ENCODE results near the gene RAMP3. TPM values are rescaled to one million over a fixed set of nuclear protein-coding genes. Genes with fewer than 3 reads are reported as not detected.
"Not testable (repeated sequence)": the region's sequence is repeated elsewhere in the genome, so short reads cannot be mapped to it uniquely, and the experiment has no call there.

The RAMP3 gene
- total RNA-seq: 10 to 100 TPM in 3 of 4 donors, 1 to 10 TPM in 1; 9.9 to 17.6 (median 14.5) TPM
- 10 to 100 TPM; 14.0 to 18.0 (median 16.3) TPM for polyA plus RNA-seq
- long read RNA-seq, donor 1, transcript RAMP3-201 (3 exons, 1,323 nt): major isoform, 17 of 21 reads
- long read RNA-seq, donor 1, partial matches to known transcripts: 0 of 21 reads
- long read RNA-seq, donor 1, other reads (novel, unspliced or antisense): 4 of 21 reads
- long read RNA-seq, donor 2, transcript RAMP3-201 (3 exons, 1,323 nt): major isoform, 20 of 24 reads
- long read RNA-seq, donor 2, partial matches to known transcripts: 2 of 24 reads
- long read RNA-seq, donor 2, other reads (novel, unspliced or antisense): 2 of 24 reads

DNA sequence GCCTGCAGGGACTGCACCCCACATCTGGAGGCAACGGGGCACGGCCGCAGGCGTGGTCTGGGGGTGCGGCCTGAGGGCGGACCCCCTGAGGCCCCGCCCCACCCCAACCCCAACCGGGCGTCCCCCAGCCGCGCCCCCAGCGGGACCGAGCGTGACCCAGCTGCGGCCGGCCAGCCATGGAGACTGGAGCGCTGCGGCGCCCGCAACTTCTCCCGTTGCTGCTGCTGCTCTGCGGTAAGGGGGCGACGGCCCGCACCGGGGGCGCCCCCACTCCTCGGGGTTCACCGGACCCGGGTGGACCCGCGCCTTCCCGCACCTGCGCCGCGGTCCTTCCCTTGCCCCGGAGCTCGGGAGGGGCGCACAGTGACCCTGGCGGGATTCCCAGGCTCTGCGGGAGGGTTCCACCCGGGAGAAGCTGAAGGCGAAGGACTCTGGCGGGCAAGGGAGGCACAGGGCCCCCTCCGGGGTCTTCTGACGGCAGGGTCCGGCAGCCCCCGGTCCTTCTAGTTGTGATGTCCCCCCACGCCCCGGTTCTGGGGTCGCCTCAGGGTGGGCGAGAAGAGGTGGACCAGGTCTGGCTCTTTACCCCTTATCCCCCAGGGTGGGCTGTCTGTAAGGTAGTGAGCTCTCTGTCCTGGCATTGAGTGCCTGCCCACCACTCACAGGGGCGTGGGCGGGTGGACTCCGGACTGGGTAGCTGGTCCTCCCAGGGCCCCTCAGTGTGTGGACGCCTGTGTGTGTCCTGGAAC lies at the start of gene RAMP3:
RAMP3 (plus strand) TSS at position 139 of the 749 bp plus-strand sequence; CDS start at position 177, 38 bp downstream.
- TF ChIP-seq, protein P1, sequence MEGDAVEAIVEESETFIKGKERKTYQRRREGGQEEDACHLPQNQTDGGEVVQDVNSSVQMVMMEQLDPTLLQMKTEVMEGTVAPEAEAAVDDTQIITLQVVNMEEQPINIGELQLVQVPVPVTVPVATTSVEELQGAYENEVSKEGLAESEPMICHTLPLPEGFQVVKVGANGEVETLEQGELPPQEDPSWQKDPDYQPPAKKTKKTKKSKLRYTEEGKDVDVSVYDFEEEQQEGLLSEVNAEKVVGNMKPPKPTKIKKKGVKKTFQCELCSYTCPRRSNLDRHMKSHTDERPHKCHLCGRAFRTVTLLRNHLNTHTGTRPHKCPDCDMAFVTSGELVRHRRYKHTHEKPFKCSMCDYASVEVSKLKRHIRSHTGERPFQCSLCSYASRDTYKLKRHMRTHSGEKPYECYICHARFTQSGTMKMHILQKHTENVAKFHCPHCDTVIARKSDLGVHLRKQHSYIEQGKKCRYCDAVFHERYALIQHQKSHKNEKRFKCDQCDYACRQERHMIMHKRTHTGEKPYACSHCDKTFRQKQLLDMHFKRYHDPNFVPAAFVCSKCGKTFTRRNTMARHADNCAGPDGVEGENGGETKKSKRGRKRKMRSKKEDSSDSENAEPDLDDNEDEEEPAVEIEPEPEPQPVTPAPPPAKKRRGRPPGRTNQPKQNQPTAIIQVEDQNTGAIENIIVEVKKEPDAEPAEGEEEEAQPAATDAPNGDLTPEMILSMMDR (IDR thresholded peaks at IDR 0.05): no peak
- Histone ChIP-seq H3K4me3 (peak within 1 kb of the TSS; percentile 60), H3K36me3 (ENCODE audit: insufficient read depth in 1 of 2, low read depth in 1 of 2) (no peaks in the 10 kb centered on the region), H3K27ac (no peak within 1 kb of the TSS), H3K27me3 (ENCODE audit: insufficient read depth in 3 of 3, low read length in 2 of 3) (peaks cover 0 to 14% (median 4%) of the 10 kb centered on the region in 3 donors), H3K9me3 (no peaks in the 10 kb centered on the region), H3K4me1 (no peaks in the 10 kb centered on the region)
- intact Hi-C loops (cut with DNase I): loop anchor here in 1 of 2 donors (10.0 kb wide), 1 partner anchor 697 kb away; no protein-coding TSS in a partner anchor
- ATAC-seq (peak in 1 of 4 donors; percentile 33), DNase-seq (peak; percentile 30 to 63)
- WGBS, 3 donors: 10 to 18% (median 13%) methylated on average over 31 to 56 of the region's 56 CpGs

DNA sequence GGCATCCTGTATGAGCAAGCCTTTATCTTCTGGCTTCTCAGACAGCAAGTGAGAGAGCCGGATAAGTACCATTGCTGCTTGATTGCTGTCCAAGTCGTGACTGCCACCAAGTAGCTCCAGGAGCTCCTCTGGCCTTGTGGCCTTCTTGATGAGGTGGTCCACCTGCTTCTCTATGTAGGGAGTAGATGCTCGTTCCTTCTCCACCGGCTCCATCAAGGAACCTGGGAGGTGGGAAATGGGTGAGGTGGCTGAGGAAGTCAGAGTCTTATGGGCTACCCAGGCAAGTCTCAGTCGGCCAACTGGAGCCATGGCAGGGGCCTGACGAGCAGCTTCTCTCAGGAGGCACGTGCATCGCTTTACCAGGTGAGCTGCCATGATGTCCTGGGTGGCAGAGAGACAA lies 48.7 kb upstream of the RAMP3 start:
- TF ChIP-seq, protein P1 (IDR thresholded peaks at IDR 0.05): no peak
- intact Hi-C loops (cut with DNase I): no loop called here

GRCh38 chr7:45111298-45112223 lies 46.0 kb upstream of the RAMP3 start, which contains the start of gene TBRG4:
Gene TBRG4 (minus strand): TSS chr7:45111697. CDS start chr7:45109237, 2,460 bp downstream.
- 0% methylated on average over 62 to 64 of the region's 64 CpGs for WGBS, 3 donors
- TF ChIP-seq, protein P1 (IDR thresholded peaks at IDR 0.05): peak; percentile 35
- Histone ChIP-seq H3K4me1 (peaks cover 26% of the 10 kb centered on the region), H3K9me3 (no peaks in the 10 kb centered on the region), H3K27ac (peak within 1 kb of the TSS; percentile 95), H3K4me3 (peak within 1 kb of the TSS; percentile 90), H3K27me3 (ENCODE audit: insufficient read depth in 3 of 3, low read length in 2 of 3) (no peaks in the 10 kb centered on the region), H3K36me3 (ENCODE audit: insufficient read depth in 1 of 2, low read depth in 1 of 2) (peaks cover 9 to 28% of the 10 kb centered on the region in 2 donors)
- intact Hi-C loops (cut with DNase I): loop anchor here (5.0 kb wide), 2 partner anchors 109 to 124 kb away; partner anchors contain the start of gene CCM2 (in 2 of the 2)
- DNase-seq (peak; percentile 97 to 98), ATAC-seq (peak; percentile 99)

More for the DNA sequence above, 48.7 kb upstream of the RAMP3 start:
- Histone ChIP-seq H3K4me1 (peaks cover 26% of the 10 kb centered on the region), H3K27ac (no peak overlapping the region), H3K9me3 (no peaks in the 10 kb centered on the region), H3K36me3 (ENCODE audit: insufficient read depth in 1 of 2, low read depth in 1 of 2) (peaks cover 18 to 55% of the 10 kb centered on the region in 2 donors), H3K4me3 (peak overlapping the region; percentile 28), H3K27me3 (ENCODE audit: insufficient read depth in 3 of 3, low read length in 2 of 3) (no peaks in the 10 kb centered on the region)
- ATAC-seq (no peak), DNase-seq (peak in 1 of 2 donors; percentile 25)
- WGBS, 3 donors: 66 to 82% (median 82%) methylated on average over 8 of the region's 8 CpGs

- intact Hi-C loops (cut with DNase I): loop anchor here (5.0 kb wide), 2 partner anchors 110 to 125 kb away; partner anchors contain the start of gene CCM2 (in 2 of the 2)
- Histone ChIP-seq H3K4me3 (peak overlapping the region; percentile 90), H3K27ac (peak overlapping the region; percentile 95), H3K36me3 (ENCODE audit: insufficient read depth in 1 of 2, low read depth in 1 of 2) (peaks cover 6 to 17% of the 10 kb centered on the region in 2 donors), H3K27me3 (ENCODE audit: insufficient read depth in 3 of 3, low read length in 2 of 3) (no peaks in the 10 kb centered on the region), H3K9me3 (no peaks in the 10 kb centered on the region), H3K4me1 (peaks cover 18% of the 10 kb centered on the region)
- TF ChIP-seq, protein P1 (IDR thresholded peaks at IDR 0.05): no peak
- DNase-seq (no peak), ATAC-seq (no peak)
- WGBS, 3 donors: 85 to 95% (median 94%) methylated on average over 1 of the region's 1 CpG
Measured at GRCh38 chr7:45112648-45113047, 44.9 kb upstream of the RAMP3 start.

- not testable (repeated sequence) for DNase-seq; H3K9me3 ChIP-seq; H3K27ac ChIP-seq; H3K36me3 ChIP-seq (ENCODE audit: insufficient read depth in 1 of 2, low read depth in 1 of 2); ATAC-seq; H3K27me3 ChIP-seq (ENCODE audit: insufficient read depth in 3 of 3, low read length in 2 of 3); H3K4me3 ChIP-seq; H3K4me1 ChIP-seq
- WGBS, 3 donors: 68 to 80% (median 76%) methylated on average over 1 of the region's 1 CpG
- intact Hi-C loops (cut with DNase I): loop anchor here (5.0 kb wide), 2 partner anchors 112 to 127 kb away; partner anchors contain the start of gene CCM2 (in 2 of the 2)
Measured at GRCh38 chr7:45114257-45114656, 43.3 kb upstream of the RAMP3 start.

Data from psoas muscle (tissue), 8 donors.